ENCODE results near the gene DNAJC17.

The DNAJC17 gene

GRCh38 chr15:40845036-40845435 is 37.8 kb upstream of the DNAJC17 start:
- peak overlapping the region; percentile 51 for H3K4me3 ChIP-seq (ENCODE audit: low read depth, low read length)
- no peak for TF ChIP-seq MYC (IDR thresholded peaks at IDR 0.05; ENCODE audit: low read depth, low read length)
- no peak for TF ChIP-seq MAX (IDR thresholded peaks at IDR 0.05; ENCODE audit: low read depth, low read length)
- TF ChIP-seq POLR2A (IDR thresholded peaks at IDR 0.05; ENCODE audit: extremely low read depth, insufficient read length): no peak
- no peak for TF ChIP-seq CTCF (IDR thresholded peaks at IDR 0.05; ENCODE audit: low read depth, low read length)

DNA sequence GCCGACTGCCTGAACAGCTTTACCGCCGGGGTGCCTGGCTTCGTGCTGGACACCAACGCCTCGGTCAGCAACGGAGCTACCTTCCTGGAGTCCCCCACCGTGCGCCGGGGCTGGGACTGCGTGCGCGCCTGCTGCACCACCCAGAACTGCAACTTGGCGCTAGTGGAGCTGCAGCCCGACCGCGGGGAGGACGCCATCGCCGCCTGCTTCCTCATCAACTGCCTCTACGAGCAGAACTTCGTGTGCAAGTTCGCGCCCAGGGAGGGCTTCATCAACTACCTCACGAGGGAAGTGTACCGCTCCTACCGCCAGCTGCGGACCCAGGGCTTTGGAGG is 37.4 kb upstream of the DNAJC17 start:
- TF ChIP-seq MAX (IDR thresholded peaks at IDR 0.05; ENCODE audit: low read depth, low read length) (no peak), POLR2A (IDR thresholded peaks at IDR 0.05; ENCODE audit: extremely low read depth, insufficient read length) (no peak), MYC (IDR thresholded peaks at IDR 0.05; ENCODE audit: low read depth, low read length) (no peak)
- peak overlapping the region; percentile 51 for H3K4me3 ChIP-seq (ENCODE audit: low read depth, low read length)
- peak; percentile 77 for DNase-seq (ENCODE audit: low read depth)

More at GRCh38 chr15:40845036-40845435, 37.8 kb upstream of the DNAJC17 start:
- DNase-seq (ENCODE audit: low read depth): peak; percentile 58

DNA sequence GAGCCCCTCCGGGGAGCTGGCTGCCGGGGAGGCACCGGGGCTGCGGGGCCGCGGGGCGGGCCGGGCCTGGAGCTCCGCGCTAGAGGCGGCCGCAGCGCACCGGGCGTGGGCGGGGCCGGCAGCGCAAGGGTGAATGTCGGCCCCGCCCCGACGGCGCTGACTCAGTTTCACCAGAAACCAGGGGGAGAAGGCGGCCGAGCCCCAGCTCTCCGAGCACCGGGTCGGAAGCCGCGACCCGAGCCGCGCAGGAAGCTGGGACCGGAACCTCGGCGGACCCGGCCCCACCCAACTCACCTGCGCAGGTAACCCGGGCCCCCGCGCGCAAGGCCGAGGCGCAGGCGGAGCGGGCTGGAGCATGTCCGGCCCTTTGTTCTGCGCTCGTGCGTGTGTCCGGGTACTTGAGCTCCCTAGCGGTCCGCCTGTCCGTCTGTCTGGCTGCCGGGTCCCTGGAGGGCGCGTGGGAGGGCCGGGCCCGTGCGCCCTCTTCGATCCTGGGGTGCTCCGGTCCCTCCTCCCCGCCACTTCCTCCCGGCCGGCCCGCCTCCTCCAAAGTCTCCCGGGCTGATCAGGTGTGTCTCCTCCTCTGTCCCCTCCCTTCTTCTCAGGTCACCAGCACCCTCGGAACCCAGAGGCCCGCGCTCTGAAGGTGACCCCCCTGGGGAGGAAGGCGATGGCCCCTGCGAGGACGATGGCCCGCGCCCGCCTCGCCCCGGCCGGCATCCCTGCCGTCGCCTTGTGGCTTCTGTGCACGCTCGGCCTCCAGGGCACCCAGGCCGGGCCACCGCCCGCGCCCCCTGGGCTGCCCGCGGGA is 36.8 kb upstream of the DNAJC17 start, which contains the start of gene SPINT1:
SPINT1 (plus strand) TSS at position 164 of the 811 bp plus-strand sequence; CDS start at position 671, 507 bp downstream.
- no peak for TF ChIP-seq POLR2A (IDR thresholded peaks at IDR 0.05; ENCODE audit: extremely low read depth, insufficient read length)
- no peak for TF ChIP-seq MYC (IDR thresholded peaks at IDR 0.05; ENCODE audit: low read depth, low read length)
- TF ChIP-seq CTCF (IDR thresholded peaks at IDR 0.05; ENCODE audit: low read depth, low read length): no peak
- no peak for TF ChIP-seq MAX (IDR thresholded peaks at IDR 0.05; ENCODE audit: low read depth, low read length)
- H3K4me3 ChIP-seq (ENCODE audit: low read depth, low read length): peak within 1 kb of the TSS; percentile 51
- peak; percentile 73 for DNase-seq (ENCODE audit: low read depth)

DNA sequence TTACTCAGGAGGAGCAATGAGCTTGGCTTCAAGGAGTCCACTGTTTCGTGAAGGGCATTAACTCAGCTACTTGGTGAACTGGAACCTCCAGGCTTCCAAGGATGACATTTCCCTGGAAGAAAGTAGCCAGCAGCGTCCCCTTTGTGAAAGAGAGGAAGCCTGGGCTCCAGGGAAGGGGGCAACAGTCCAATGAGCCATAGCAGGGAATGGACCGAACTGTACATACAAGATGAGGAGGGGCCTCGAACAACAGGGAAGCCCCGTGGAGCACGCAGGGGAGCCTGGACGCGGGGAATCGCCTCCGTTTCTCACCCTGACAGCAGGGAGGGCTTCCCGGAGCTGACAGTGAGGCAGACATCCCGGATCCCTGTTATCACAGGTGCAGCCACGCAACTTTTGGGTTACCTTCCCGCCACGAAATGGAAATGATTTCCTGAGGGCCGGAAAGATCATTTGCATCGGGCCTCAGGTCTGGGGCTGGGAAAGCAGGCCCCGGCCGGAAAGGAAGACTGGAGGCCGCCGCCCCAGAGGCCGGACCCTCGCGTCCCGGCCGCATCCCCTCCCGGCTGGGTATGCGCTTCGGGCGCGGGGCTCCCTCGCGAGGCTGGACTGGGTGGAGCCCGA is 36.1 kb upstream of the DNAJC17 start:
- H3K4me3 ChIP-seq (ENCODE audit: low read depth, low read length): no peak overlapping the region
- no peak for DNase-seq (ENCODE audit: low read depth)
- no peak for TF ChIP-seq MYC (IDR thresholded peaks at IDR 0.05; ENCODE audit: low read depth, low read length)
- no peak for TF ChIP-seq POLR2A (IDR thresholded peaks at IDR 0.05; ENCODE audit: extremely low read depth, insufficient read length)
- no peak for TF ChIP-seq CTCF (IDR thresholded peaks at IDR 0.05; ENCODE audit: low read depth, low read length)
- no peak for TF ChIP-seq MAX (IDR thresholded peaks at IDR 0.05; ENCODE audit: low read depth, low read length)

DNA sequence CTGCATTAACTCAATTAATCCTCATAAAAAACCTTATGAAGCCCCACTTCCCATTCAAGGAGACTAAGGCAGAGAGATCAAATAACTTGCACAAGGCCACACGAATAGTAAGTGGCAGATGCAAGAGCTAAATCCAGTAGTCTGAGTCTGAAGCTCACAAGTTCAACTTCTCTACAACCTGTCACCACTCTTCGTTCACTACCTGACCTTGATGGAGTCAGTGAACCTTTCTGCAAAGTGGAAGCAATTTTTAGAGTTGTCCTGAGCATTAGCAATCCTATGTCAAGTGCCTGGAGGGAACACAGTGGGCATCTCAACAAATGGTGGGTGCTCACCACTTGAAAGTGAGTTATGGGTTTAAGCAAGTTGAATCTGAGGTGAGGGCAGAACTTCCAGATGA is 34.5 kb upstream of the DNAJC17 start:
- TF ChIP-seq POLR2A (IDR thresholded peaks at IDR 0.05; ENCODE audit: extremely low read depth, insufficient read length) (no peak), MAX (IDR thresholded peaks at IDR 0.05; ENCODE audit: low read depth, low read length) (no peak)
- no peak for DNase-seq (ENCODE audit: low read depth)

GRCh38 chr15:40838756-40839155 is 31.5 kb upstream of the DNAJC17 start:
- no peak for DNase-seq (ENCODE audit: low read depth)
- TF ChIP-seq CTCF (IDR thresholded peaks at IDR 0.05; ENCODE audit: low read depth, low read length) (no peak), MAX (IDR thresholded peaks at IDR 0.05; ENCODE audit: low read depth, low read length) (no peak), MYC (IDR thresholded peaks at IDR 0.05; ENCODE audit: low read depth, low read length) (no peak), POLR2A (IDR thresholded peaks at IDR 0.05; ENCODE audit: extremely low read depth, insufficient read length) (no peak)

More for the DNA sequence above, 34.5 kb upstream of the DNAJC17 start:
- H3K4me3 ChIP-seq (ENCODE audit: low read depth, low read length): no peak overlapping the region

More at GRCh38 chr15:40838756-40839155, 31.5 kb upstream of the DNAJC17 start:
- H3K4me3 ChIP-seq (ENCODE audit: low read depth, low read length): no peak overlapping the region

Data from NB4 (cell line).